ENCODE measurements around the gene PSMC3.
A peak's percentile ranks its signal among the peaks of the same experiment; 100 is the strongest.

The PSMC3 gene

DNA sequence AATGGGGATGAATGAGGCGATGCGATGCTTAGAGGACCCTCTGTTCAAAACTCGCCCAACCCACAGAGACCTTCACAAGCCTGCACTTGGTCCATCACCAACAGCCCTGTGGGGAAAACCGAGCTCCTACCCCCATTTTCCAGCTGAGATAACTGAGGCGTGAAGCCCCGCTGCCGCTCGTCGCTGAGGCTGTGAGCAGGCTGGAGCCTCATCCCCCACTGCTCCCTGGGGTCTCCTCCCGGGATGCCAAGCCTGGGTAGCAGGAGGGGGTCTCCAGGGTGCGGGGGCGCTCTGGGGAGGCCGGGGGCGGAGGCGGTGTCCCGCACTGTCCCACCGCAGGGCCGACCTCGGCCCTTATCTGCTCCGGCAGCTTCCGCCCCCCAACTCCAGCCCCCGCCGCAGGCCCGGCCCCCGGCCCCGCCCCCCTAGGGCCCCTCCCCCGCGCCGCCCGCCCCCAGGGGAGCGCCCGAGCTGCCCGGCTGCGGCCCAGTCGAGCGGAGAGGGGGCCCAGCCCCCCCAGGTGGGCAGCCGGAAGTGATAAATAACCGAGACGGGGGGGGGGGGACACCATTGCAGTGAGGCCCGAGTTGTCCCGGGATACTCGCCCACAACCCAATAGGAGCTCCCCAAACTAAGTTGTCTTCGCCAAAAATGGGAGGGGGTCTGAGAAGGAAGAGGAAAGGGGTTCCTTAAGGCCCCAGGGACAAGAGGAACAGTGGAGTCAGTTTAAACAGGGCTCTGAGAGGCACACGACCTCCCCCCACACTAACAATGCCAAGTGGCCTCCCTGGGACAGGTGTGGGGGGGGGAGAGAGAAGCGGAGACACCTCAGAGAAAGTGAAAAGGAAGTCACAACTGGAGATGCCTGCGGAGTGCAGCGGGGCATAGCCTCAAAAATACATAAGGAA lies 26.1 kb downstream of the PSMC3 start:
- TF ChIP-seq POLR2A (IDR thresholded peaks at IDR 0.05; ENCODE audit: low read length) (no peak), GATA1 (IDR thresholded peaks at IDR 0.05; ENCODE audit: low read depth, low read length) (no peak)
- DNase-seq = peak; percentile 31 to 40

DNA sequence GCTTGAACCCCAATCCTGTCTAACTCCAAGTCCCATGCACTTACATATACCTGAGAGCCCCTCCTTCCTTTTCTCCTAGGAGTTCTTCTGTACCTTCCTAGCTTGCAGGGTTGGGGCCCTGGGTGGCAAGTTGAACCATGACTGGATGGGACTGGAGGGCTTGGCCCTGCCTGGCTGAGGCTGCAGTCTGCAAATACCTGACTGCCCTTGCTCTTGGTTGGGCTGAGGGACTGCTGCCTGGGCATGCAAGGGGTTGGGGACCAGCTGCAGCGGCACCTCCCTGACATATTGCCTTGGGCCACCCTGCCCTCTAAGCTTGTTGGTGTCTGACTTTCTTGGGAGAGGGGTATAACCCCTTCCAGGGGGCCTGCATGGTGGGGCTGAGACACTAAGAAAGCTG lies 27.7 kb downstream of the PSMC3 start:
- DNase-seq = no peak
- no peak for TF ChIP-seq GATA1 (IDR thresholded peaks at IDR 0.05; ENCODE audit: low read depth, low read length)

DNA sequence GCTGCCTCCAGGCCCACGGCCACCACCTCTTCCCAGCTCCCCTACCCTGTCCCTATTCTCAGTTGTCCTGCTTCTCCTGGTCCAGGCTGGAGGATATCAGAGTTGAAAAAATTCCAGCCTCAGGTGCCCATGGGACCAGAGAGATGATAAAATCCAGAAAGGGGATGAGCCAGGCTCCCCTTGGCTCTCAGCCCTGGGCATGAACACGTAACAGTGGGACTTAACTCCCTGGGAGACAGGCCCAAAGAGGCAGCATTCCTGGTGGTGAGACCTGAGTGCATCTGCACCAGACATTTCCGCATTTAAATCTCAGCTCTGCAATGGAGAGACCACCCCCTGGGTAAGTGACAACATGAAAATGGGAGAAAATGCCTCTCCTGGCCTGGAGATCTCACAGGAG lies 28.2 kb downstream of the PSMC3 start:
- no peak for DNase-seq
- no peak for TF ChIP-seq GATA1 (IDR thresholded peaks at IDR 0.05; ENCODE audit: low read depth, low read length)
- TF ChIP-seq POLR2A (IDR thresholded peaks at IDR 0.05; ENCODE audit: low read length) = no peak

DNA sequence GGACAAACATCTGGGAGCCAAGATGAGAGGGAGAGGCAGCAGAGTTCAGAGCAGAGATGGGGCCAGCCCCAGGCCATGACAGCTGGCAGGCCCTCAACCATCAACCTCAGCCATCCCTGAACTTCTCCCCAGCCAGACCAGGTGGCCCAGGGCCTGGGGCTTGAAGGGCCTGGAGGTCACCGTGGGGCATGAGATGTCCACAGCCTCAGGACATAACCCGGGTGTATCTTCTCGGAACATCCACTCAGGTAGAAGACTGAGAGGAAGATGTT lies 30.3 kb downstream of the PSMC3 start:
- TF ChIP-seq POLR2A (IDR thresholded peaks at IDR 0.05; ENCODE audit: low read length) = no peak
- no peak for TF ChIP-seq GATA1 (IDR thresholded peaks at IDR 0.05; ENCODE audit: low read depth, low read length)

DNA sequence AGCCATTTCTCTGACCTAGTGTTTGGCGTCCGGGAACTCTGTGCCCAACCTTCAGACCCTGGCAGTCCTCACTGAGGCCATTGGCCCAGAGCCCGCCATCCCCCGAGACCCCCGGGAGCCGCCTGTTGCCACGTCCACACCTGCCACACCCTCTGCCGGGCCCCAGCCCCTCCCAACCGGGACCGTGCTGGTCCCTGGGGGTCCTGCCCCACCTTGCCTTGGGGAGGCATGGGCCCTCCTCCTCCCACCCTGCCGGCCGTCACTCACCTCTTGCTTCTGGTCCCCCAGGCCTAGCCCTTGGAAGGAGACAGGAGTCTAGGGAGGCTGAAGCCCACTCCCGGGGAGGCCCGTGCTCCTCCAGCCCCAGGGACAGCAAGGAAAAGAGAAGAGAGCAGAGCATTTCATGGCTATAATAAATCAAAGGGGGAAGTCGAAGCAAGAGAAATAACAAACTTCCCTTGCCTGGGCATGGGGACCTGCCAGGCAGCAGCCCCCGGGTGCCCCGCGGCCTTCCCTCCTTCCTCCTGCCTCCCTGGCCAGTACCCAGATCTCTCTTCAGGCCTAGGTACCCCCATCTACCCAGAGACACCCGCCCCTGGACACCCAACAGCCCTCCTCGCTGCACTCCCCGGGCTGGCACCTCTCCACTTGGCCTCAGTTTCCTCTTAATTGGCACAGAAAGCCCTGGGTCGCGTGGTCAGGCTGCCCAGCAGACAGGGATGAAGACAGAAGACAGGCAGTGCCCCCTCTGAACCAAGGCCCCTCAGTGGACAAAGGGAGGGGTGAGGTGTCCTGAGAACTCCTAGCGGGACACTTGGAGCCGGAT lies 30.8 kb downstream of the PSMC3 start:
- TF ChIP-seq POLR2A (IDR thresholded peaks at IDR 0.05; ENCODE audit: low read length) (no peak), GATA1 (IDR thresholded peaks at IDR 0.05; ENCODE audit: low read depth, low read length) (no peak)

More for the DNA sequence above, 30.3 kb downstream of the PSMC3 start:
- no peak for DNase-seq

DNA sequence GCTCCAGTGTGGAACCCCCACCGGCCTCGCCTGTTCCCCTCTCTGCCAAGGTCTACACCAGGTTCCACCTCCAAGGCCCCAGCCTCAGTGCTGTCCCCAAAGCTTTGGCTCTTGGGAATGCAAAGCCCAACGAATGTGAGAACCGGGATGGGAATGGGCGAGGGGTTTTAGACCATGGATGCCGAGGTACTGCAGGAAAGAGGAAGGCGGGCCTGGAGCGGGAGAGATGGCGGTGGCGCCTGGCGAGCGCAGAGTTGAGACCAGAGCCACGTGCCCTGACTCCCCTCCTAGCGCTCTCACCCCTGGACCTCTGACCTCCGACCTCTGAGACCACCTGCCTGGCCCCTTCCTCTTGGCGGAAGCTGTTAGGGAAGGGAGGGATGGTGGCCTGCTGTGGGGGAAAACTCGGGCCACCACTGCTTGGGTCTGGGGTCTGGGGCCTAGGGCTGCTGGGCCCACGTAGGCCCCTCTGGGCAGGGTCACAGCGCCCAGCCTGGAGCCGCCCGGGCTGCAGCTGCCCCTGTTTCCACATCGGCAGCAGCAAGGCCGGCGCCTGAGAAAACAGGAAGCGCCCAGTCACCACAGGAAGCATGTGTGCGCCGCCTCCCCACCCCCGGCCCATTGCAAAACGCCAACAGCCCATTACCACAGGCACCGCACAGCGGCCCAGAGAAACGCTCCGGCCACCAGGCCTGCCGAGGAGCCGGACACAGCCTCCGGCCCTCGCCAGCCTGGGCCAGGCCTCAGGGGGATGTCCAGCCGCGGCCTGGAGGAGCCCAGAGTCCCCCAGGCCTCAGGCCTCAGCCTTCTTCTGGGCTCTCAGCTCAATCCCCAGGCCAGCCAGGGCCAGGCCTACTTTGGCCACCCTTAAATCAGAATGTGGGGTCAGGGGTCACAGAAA lies 31.7 kb downstream of the PSMC3 start:
- TF ChIP-seq POLR2A (IDR thresholded peaks at IDR 0.05; ENCODE audit: low read length) = no peak
- TF ChIP-seq GATA1 (IDR thresholded peaks at IDR 0.05; ENCODE audit: low read depth, low read length) = no peak
- DNase-seq = peak; percentile 21 to 39

More for the DNA sequence above, 30.8 kb downstream of the PSMC3 start:
- no peak for DNase-seq

DNA sequence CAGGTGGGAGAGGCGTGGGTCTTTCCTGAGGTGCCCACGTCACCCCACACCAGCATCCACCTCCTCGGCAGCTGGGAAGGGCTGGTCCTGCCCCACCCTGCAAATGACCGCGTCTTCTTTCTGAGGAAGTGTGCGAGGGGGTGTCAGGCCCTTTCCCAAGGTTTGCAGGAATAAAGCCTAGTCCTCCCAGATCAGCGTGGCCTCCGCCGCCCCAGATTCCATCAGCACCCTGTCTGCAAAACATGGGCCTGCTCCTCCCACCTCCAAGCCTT lies 32.3 kb downstream of the PSMC3 start:
- TF ChIP-seq GATA1 (IDR thresholded peaks at IDR 0.05; ENCODE audit: low read depth, low read length) = no peak
- no peak for TF ChIP-seq POLR2A (IDR thresholded peaks at IDR 0.05; ENCODE audit: low read length)
- no peak for DNase-seq

DNA sequence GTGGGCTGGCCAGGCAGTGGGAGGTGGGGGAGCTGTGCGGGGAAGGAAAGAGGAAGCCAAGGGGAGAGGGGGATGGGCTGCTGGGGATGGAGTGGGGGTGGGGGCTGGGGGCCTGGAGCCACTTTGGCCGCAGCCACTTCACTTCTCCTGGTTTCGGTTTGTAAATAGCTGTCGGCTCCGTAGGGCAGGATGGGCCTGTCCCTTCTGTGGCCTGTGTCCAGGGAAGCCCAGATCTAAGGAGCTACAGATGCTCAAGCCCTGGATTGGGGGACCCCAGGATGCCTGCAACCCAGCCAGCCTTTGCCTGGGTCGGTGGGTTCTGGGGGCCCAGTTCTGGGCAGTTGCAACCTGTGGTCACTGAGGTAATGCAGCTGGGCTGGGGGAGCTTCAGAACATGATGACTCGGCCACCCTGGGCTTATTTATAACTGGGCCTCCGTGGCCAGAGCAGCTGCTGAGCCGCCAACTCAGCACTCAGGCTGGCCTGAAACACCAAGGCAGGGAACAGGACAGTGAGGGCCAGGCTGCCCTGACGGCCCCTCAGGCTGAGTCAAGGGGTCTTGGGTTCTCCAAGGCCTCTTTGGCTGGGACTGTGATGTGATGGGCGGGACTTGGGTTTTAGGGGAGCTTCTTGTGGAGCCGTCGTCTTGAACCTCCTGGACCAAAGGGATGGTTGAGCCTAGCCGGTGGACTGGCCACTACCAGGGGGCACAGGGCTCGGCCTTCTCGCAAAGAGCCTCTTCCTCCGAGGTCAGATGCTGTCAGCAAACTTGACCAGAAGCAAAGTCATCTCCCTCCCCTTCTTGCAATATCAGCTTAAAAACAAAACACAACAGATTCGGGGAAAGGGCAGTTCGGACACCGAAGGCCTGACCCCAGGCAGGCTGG lies 32.8 kb downstream of the PSMC3 start:
- TF ChIP-seq GATA1 (IDR thresholded peaks at IDR 0.05; ENCODE audit: low read depth, low read length) = no peak
- DNase-seq = no peak

DNA sequence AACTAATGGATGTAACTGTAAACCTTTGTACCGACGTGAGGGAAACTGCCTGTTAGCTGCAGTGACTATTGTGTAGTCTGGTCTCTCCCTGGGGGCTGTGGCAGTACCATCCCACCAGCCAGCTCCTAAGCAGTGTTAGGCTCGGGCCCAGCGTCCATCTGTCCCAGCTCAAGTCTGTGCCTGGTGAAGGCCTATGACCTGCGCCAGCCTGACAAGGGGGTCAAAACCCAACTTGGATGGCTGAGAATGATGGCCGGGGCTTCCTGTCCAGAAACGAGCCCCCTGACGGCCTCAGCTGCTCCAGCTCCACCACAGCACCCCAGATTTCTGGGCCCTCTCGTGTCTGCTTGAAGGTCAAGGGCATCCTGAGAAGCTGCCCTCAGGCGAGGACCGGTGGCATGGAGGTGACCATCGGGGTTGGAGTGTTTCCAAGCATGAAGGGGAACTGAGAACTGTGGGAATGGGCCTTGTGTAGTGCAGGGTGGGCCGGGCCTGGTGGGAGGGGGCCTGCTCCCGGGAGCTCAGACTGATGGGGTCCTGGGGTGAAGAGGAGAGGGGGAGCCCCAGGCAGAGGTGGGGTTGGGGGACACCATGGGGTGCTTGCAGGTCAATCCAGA lies 33.6 kb downstream of the PSMC3 start:
- no peak for TF ChIP-seq POLR2A (IDR thresholded peaks at IDR 0.05; ENCODE audit: low read length)
- TF ChIP-seq GATA1 (IDR thresholded peaks at IDR 0.05; ENCODE audit: low read depth, low read length) = no peak
- DNase-seq = no peak

DNA sequence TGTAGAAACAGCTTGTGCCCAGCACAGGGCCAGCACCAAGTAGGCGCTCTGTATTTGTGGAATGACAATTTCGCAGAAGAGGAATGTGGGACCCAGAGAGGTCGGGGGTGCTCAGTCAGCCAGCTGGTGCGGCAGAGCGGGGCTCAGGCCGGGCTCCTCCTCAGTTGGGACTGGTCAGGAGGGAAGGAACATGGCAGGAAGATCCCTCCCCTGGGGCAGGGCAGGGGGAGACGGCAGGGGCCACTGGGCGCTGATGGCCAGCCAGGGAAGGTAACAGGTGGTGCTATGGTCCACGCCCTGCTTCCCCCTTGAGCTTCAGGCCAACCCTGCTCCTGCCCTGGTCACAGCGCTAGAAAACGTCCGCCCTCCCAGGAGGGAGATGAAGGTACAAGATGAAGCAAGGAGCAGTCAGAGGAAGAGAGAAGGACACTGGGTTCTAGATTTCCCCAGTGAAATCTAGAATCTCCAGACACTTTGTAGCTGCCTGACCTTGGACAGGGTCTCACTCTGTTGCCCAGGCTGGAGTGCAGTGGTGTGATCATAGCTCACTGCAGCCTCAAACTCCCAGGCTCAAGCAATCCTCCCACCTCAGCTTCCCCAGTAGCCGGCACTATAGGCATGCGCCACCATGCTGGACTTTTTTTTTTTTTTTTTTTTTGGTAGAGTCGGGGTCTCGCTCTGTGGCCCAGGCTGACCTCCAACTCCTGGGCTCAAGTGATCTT lies 34.4 kb downstream of the PSMC3 start:
- TF ChIP-seq GATA1 (IDR thresholded peaks at IDR 0.05; ENCODE audit: low read depth, low read length) (no peak), POLR2A (IDR thresholded peaks at IDR 0.05; ENCODE audit: low read length) (no peak)

DNA sequence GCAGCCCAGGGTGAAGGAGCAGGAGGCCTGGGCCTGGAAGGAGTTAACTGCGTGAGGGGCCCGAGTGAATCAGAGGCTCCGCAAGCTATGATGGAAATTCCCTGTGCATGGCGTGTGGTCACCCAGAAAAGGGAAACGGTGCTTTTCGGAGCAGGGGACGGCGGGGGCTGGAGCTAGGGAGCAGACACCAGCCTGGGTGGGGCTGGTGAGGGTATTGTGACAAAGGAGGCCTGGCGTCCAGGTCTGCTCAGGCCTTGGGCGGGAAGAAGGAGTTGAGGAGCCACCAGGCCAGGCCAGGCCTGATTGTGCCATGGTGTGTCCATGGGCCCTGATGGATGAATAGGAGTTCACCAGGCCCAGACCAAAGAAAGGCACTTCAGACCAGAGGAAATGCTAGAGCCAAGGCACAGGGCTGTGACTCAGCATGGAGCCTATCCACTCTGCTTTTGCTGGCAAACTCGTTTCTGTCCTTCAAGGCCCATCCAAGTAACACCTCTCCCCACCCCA lies 35.1 kb downstream of the PSMC3 start:
- no peak for DNase-seq
- no peak for TF ChIP-seq POLR2A (IDR thresholded peaks at IDR 0.05; ENCODE audit: low read length)
- no peak for TF ChIP-seq GATA1 (IDR thresholded peaks at IDR 0.05; ENCODE audit: low read depth, low read length)

More for the DNA sequence above, 34.4 kb downstream of the PSMC3 start:
- DNase-seq = no peak

DNA sequence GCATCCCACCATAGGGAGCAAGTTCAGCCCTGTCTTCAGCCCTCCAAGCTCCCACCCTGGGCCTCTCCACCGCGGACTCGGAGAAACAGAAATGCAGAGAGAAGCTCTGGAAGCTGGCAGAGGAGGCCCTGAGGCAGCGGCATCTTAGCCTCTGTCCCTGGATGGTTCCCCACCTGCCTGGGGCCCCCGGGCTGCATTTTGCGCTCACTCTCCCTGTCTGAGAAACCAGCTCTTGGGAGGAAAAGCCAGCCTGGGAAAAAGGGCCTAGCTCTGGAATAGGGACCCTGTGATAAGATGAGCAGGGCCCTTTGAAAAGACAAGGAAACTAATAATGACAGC lies 35.8 kb downstream of the PSMC3 start:
- DNase-seq = no peak
- TF ChIP-seq POLR2A (IDR thresholded peaks at IDR 0.05; ENCODE audit: low read length) = no peak
- no peak for TF ChIP-seq GATA1 (IDR thresholded peaks at IDR 0.05; ENCODE audit: low read depth, low read length)
